NCI-H345 treated with DMSO at 0.1 percent for 48 hours (cell line): ENCODE measurements around the gene EGR1.

Source experiments
- DNase-seq: peaks from one replicate; lab custom pipeline; 2025; ENCODE audit not compliant: unreplicated experiment; lab: John Stamatoyannopoulos, UW

The EGR1 gene

GRCh38 chr5:138465261-138466124 lies at the start of gene EGR1:
EGR1 (plus strand) TSS chr5:138465479; CDS start chr5:138465762, 283 bp downstream.
- peak; percentile 90 for DNase-seq

- DNase-seq: no peak
These were observed 46.8 kb upstream of the EGR1 start for GRCh38 chr5:138418444-138418843.

DNA sequence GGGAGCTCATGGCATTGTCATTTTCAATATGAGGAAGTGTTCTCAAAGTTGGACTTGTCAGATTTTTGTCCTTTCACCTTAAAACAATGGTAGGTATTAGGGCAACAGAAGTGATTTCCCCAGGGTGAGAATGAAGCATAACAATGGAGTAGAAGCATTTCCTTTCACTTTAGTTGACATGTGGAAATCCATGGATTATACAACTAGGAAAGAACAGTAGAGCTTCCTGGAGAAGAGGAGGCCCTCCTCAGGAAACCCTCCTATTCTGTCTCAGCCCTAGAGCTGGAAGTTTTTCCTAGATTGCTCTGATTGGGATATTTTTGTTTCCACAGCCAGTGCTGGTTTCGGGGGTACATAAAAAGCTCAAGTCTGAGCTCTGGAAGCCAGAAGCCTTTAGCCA lies 40.2 kb upstream of the EGR1 start:
- DNase-seq: no peak

DNA sequence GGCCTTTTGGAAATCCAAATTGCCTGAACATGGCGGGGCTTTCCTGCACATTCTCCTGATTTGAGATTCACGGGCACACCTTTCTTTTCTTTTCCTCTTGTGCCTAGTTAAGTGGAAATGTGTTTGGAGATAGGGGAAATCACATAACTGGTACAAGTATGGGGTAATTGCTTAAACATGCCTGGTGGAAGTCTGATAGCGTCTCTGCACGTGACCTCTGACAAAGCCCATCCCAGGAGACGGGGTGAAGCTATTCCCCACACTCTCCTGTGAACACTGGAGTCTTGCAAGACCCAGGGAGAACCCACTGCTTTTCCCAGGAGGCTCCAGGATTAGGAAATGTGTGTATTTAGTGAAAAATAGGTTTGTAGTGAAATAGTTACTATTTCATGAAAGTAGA lies 29.3 kb upstream of the EGR1 start:
- DNase-seq: no peak

DNA sequence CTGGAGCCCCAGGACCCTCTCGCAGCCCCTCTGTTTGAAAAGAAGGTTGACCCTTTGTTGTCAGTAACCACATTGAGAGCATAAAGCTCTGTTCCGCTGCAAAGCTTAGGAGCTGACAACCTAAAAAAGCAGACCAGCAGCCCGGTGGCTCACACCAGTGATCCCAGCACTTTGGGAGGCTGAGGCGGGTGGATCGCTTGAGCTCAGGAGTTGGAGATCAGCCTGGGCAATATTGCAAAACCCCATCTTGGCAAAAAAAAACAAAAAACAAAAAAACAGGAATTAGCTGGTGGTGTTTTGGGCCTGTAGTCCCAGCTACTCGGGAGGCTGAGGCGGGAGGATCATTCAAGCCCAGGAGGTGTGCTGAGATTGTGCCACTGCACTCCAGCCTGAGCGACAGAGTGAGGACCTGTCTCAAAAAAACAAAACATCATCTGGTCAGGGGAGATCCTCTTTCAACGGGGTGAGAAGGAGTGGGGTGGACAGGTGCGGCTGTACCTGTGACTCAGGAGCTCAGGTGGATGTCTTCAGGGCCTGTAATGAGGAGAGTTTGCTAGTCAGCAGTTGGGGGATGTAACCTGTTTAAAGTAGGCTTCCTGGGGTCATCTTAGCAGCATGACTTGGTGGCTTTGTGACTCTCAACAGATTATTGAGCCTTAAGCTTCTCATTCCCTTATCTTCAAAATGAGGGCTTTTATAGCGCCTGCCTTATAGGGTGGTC lies 27.1 kb upstream of the EGR1 start:
- no peak for DNase-seq

DNA sequence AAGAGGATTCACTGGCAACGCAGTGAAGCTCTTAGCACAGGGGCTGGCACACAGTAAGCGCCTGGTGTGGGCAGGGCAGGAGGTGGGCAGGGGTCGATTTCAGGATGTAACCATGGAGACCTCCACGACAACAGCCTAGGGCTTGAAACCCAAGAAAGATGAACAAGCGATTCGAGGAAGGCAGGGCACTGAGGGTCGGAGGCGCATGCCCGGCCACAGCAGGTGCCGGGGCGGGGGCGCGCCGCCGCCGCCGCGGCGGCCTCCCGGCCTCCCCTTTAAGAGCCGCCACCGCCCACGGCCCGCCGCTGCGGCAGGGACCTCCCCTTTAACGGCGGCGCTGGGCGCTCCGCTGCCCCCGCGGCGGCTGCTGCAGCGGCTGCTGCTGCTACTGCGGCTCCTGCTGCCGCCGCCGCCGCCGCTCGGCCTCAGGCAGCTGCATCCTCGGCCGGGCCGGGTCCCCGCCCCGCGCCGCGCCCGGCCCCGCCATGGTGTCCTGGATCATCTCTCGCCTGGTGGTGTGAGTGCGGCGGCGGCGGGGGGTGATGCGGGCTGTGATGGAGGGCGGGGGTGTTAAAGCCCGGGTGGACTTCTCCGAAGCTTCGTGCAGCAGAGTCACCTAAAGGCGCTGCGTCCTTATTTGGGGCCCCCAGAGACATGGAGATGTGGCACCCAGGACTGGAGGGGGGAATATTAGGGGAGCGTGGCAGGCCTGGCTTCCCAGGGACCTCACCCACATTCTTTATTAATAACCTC lies 26.4 kb upstream of the EGR1 start, which contains the start of gene REEP2:
TSS of gene REEP2 (plus strand) at position 334 of the 753 bp plus-strand sequence. CDS start at position 486, 152 bp downstream.
- DNase-seq: peak; percentile 49

DNA sequence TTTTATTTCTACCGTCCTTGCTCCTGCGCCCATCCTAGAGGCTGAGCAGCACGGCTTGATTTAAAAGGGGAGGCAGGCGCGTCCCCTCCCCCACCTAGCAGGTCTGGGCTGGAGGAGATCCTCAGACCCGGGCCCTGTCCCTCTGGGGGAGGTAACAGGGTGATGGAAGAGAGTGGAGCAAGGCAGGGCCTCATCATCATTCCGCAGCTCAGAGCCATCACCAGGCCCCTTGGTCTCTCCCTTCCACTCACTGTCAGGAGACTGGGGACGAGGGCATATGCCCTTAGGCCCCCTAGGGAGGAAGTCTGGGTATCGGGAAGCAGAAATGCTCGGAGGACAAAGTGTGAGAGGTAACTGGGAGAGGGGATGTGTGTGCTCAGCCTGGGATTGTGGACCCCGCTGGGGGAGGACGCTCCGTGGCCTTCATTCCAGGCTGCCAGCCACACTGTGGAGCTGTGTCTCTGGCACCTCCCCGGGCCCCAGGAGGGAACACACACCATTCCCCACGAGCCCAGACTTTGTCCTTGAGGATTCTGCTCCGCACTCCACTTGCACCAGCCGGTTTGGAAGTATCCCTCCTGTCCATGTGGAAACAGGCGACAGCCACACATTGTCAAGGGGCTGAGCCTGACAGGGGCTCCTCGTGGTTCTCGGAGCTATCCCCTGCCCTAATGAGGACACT lies 25.7 kb upstream of the EGR1 start:
- no peak for DNase-seq

- no peak for DNase-seq
These were observed 24.9 kb upstream of the EGR1 start for GRCh38 chr5:138440159-138441073.

DNA sequence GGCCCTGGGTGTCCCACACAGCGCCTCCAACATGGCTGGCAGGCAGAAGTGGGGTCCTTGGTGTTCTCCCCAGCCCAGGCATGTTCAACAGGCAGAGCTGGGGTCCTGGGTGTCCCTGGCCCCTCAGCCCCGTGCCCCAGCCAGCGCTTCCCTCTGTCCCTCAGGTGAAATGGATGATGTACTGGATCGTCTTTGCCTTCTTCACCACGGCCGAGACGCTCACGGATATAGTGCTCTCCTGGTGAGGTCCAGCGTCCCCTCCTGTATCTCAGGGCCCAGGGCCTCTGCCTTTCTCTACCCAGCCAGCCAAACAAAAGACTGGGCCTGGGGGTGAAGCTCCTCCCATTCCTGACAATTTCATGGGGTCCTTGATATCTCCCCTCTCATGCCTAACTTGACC lies 24.1 kb upstream of the EGR1 start:
- no peak for DNase-seq

- no peak for DNase-seq
These were observed 21.1 kb upstream of the EGR1 start for GRCh38 chr5:138444078-138444773.

GRCh38 chr5:138444774-138445546 lies 20.3 kb upstream of the EGR1 start:
- no peak for DNase-seq

DNA sequence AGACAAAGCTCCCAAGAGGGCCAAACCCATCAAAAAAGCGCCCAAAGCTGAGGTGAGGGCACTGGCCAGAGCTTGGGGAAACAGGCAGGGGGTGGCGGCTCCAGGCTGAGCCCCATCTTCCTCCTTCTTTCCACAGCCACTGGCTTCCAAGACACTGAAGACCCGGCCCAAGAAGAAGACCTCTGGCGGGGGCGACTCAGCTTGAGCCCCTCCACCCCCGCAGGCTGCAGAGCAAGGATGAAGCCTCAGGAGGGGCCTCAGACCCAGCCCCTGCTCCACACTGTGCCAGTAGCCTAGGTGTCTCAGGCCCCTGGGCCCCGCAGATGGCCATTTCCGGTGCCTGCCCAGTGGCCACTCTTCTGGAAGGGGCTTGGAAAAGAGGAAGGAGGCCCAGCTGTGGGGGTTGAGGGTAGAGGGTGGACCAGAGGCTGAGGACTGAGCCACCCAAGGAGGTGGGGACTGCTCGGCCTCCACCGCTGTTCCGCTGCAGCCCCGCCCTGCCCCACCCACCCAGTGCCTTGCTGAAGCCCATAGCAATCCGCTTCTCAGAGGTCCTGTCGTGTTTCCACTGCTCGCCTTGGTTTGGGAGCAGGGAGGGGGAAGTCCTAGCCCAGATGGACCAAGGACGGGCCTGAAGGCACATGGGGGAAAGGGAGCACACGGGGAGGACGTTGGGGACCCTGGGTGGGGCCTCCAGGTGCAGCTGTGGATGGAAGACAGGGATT lies 19.6 kb upstream of the EGR1 start:
- DNase-seq: no peak

DNA sequence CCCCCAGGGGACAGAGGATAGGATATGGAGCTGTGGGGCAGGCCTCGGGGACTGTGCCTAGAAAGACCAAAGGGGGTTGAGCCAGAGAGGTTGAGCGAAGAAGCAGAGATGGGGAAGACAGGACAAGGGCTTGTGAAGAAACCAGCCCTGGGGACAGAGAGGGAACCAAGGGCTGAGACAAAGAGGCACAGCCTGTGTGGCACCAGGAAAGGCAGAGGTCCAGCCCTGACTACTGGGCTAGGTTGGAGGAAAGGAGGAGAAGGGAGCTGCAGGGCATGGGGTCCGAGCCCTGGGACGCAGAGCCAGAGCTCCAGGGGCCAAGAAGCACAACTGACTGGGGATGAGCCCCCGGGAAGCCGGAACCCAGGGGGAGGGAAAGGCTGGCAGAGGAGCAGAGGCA lies 17.2 kb upstream of the EGR1 start:
- no peak for DNase-seq

- peak; percentile 96 for DNase-seq
These were observed 16.5 kb upstream of the EGR1 start for GRCh38 chr5:138448481-138449398.

- DNase-seq: peak; percentile 78
These were observed 15.6 kb upstream of the EGR1 start for GRCh38 chr5:138449501-138450239.

DNA sequence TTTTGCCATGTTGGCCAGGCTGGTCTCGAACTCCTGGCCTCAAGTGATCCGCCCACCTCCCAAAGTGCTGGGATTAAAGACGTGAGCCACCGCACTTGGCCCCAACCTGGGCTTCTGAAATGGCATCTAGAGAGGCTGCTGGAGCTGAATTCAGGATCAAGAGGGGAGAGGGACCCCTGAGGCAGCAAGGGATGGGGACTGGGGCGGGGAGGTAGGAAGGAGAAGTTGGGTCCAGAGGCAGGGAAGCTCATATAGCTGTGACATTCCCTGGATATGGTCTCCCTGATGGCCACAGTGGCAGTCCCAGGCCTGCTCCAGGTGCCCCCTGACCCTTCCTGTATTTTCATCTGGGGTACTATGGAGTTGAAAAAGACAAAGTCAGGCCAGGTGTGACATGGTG lies 14.3 kb upstream of the EGR1 start:
- DNase-seq: no peak
